Stimulated activated naive CD4-positive, alpha-beta T cell treated with Interleukin-2 at 50 U/mL for 16 hours (primary cell): ENCODE results near the gene UBTF.
A peak's percentile ranks its signal among the peaks of the same experiment; 100 is the strongest.

Experiments
- DNase-seq: peaks from one replicate; lab custom pipeline; 2025; lab: John Stamatoyannopoulos, UW

Gene UBTF

GRCh38 chr17:44170499-44171201 is 48.8 kb downstream of the UBTF start, which contains the start of gene ASB16:
Gene ASB16, plus strand, starts transcription at chr17:44170704. Its CDS starts 86 bp downstream, at chr17:44170790.
- no peak for DNase-seq

GRCh38 chr17:44170135-44170498 is 49.4 kb downstream of the UBTF start:
- no peak for DNase-seq

GRCh38 chr17:44167181-44167861 is 52.2 kb downstream of the UBTF start:
- DNase-seq: no peak

- no peak for DNase-seq
Observed at GRCh38 chr17:44164476-44164875, 55.0 kb downstream of the UBTF start.

GRCh38 chr17:44159519-44160210 is 59.8 kb downstream of the UBTF start:
- DNase-seq: peak; percentile 30

- DNase-seq: no peak
Observed at GRCh38 chr17:44155488-44155887, 64.0 kb downstream of the UBTF start.
